H9 (cell line): ENCODE results near the gene PARD3. TPM values are rescaled to one million over a fixed set of nuclear protein-coding genes. Genes with fewer than 3 reads are reported as not detected.
A peak's percentile ranks its signal among the peaks of the same experiment; 100 is the strongest.

Experiments
- DNase-seq: peaks from one replicate; pipeline ENCODE4 v3.0.0-alpha.2; 2017
- H2AFZ ChIP-seq: one replicate; pipeline ENCODE4 v1.6.1; 2013; ENCODE audit warnings: mild to moderate bottlenecking, low read length, control low read depth, moderate library complexity
- H2AK5ac ChIP-seq: 2 replicates; pipeline ENCODE4 v1.6.1; 2013; ENCODE audit warnings: low read length, control low read depth, mixed read lengths; ENCODE audit not compliant: insufficient read length
- H2BK120ac ChIP-seq: one replicate; pipeline ENCODE4 v1.6.1; 2013; ENCODE audit warnings: low read depth, mild to moderate bottlenecking, low read length, control low read depth, inconsistent platforms; ENCODE audit not compliant: poor library complexity, severe bottlenecking
- H2BK12ac ChIP-seq: 2 replicates; pipeline ENCODE4 v1.6.1; 2013; ENCODE audit warnings: low read length, control low read depth, mixed read lengths, low read depth; ENCODE audit not compliant: insufficient read length
- H2BK15ac ChIP-seq: 2 replicates; pipeline ENCODE4 v1.6.1; 2013; ENCODE audit warnings: low read depth, low read length, control low read depth
- H2BK20ac ChIP-seq: one replicate; pipeline ENCODE4 v1.6.1; 2013; ENCODE audit warnings: low read depth, mild to moderate bottlenecking, low read length, control low read depth, inconsistent platforms; ENCODE audit not compliant: poor library complexity, severe bottlenecking
- H2BK5ac ChIP-seq: 2 replicates; pipeline ENCODE4 v1.6.1; 2013; ENCODE audit warnings: low read length, control low read depth, mixed read lengths; ENCODE audit not compliant: insufficient read length
- H3K14ac ChIP-seq: 2 replicates; pipeline ENCODE4 v1.6.1; 2013; ENCODE audit warnings: low read length, control low read depth; ENCODE audit not compliant: insufficient read depth
- H3K18ac ChIP-seq: 2 replicates; pipeline ENCODE4 v1.6.1; 2013; ENCODE audit warnings: low read depth, mild to moderate bottlenecking, mixed read lengths, low read length, control low read depth; ENCODE audit not compliant: insufficient read length
- H3K23ac ChIP-seq: 2 replicates; pipeline ENCODE4 v1.6.1; 2013; ENCODE audit warnings: low read length, control low read depth, mixed read lengths, low read depth; ENCODE audit not compliant: insufficient read length
- H3K23me2 ChIP-seq: 2 replicates; pipeline ENCODE4 v1.6.1; 2013; ENCODE audit warnings: low read depth, mild to moderate bottlenecking, mixed read lengths, low read length, control low read depth; ENCODE audit not compliant: insufficient read length, poor library complexity, severe bottlenecking
- H3K27ac ChIP-seq: 2 replicates; pipeline ENCODE4 v1.5.1; 2013; ENCODE audit warnings: low read length, control low read depth, mixed read lengths, low read depth; ENCODE audit not compliant: insufficient read length
- H3K27me3 ChIP-seq: 2 replicates; pipeline ENCODE4 v1.6.1; 2013; ENCODE audit warnings: low read length, control low read depth, inconsistent platforms; ENCODE audit not compliant: insufficient read depth
- H3K4ac ChIP-seq: 2 replicates; pipeline ENCODE4 v1.6.1; 2013; ENCODE audit warnings: low read depth, mild to moderate bottlenecking, control low read depth, inconsistent platforms, low read length, moderate library complexity
- H3K4me1 ChIP-seq: 2 replicates; pipeline ENCODE4 v1.6.1; 2013; ENCODE audit warnings: low read length, control low read depth, inconsistent platforms; ENCODE audit not compliant: insufficient read depth
- H3K4me2 ChIP-seq: 2 replicates; pipeline ENCODE4 v1.6.1; 2013; ENCODE audit warnings: low read length, control low read depth, mixed read lengths; ENCODE audit not compliant: insufficient read length, insufficient read depth
- H3K56ac ChIP-seq: 2 replicates; pipeline ENCODE4 v1.6.1; 2013; ENCODE audit warnings: low read depth, mild to moderate bottlenecking, mixed read lengths, low read length, control low read depth; ENCODE audit not compliant: insufficient read length
- H3K79me1 ChIP-seq: 2 replicates; pipeline ENCODE4 v1.6.1; 2013; ENCODE audit warnings: low read depth, mild to moderate bottlenecking, moderate library complexity, low read length, control low read depth, inconsistent platforms; ENCODE audit not compliant: insufficient read depth, poor library complexity, severe bottlenecking
- H3K79me2 ChIP-seq: 2 replicates; pipeline ENCODE4 v1.6.1; 2013; ENCODE audit warnings: low read length, control low read depth, inconsistent platforms; ENCODE audit not compliant: insufficient read depth
- H3K9ac ChIP-seq: 2 replicates; pipeline ENCODE4 v1.6.1; 2013; ENCODE audit warnings: low read length, control low read depth, mixed read lengths; ENCODE audit not compliant: insufficient read length; ENCODE audit errors: extremely low read depth
- H3K9me3 ChIP-seq: one replicate; pipeline ENCODE4 v1.6.1; 2013; ENCODE audit warnings: low read depth, low read length, inconsistent platforms; ENCODE audit not compliant: control insufficient read depth
- H3T11ph ChIP-seq: one replicate; pipeline ENCODE4 v1.6.1; 2013; ENCODE audit warnings: mild to moderate bottlenecking, low read length, control low read depth, inconsistent platforms
- H4K20me1 ChIP-seq: one replicate; pipeline ENCODE4 v1.6.1; 2013; ENCODE audit not compliant: control insufficient read depth, insufficient read length, insufficient read depth
- H4K5ac ChIP-seq: 2 replicates; pipeline ENCODE4 v1.6.1; 2013; ENCODE audit warnings: low read depth, mild to moderate bottlenecking, mixed read lengths, low read length, control low read depth; ENCODE audit not compliant: insufficient read length
- H4K8ac ChIP-seq: replicated peaks from 2 replicates; pipeline ENCODE4 v1.6.1; 2013; ENCODE audit warnings: low read length, control low read depth, mixed read lengths, low read depth; ENCODE audit not compliant: insufficient read length
- H4K91ac ChIP-seq: 2 replicates; pipeline ENCODE4 v1.6.1; 2013; ENCODE audit warnings: low read depth, mild to moderate bottlenecking, moderate library complexity, mixed read lengths, low read length, control low read depth; ENCODE audit not compliant: insufficient read length
- H3K27ac Mint-ChIP-seq, 3 experiments: 2 replicates in 2 of 3; 3 replicates in 1 of 3; pipeline ENCODE4 v1.8.0; 2020 to 2021; ENCODE audit warnings: mixed read lengths in 3 of 3, mild to moderate bottlenecking in 1 of 3, moderate library complexity in 1 of 3
- H3K27me3 Mint-ChIP-seq: 2 replicates; pipeline ENCODE4 v1.8.0; 2021; ENCODE audit warnings: low read depth, mild to moderate bottlenecking, moderate library complexity, mixed read lengths
- H3K36me3 Mint-ChIP-seq, 3 experiments: 2 replicates in 2 of 3; 3 replicates in 1 of 3; pipeline ENCODE4 v1.8.0; 2020 to 2021; ENCODE audit warnings: low read depth in 3 of 3, mixed read lengths in 3 of 3; ENCODE audit not compliant: insufficient read depth in 1 of 3
- H3K4me1 Mint-ChIP-seq, 2 experiments: 2 replicates each; pipeline ENCODE4 v1.8.0; 2020; ENCODE audit warnings: mixed read lengths in 2 of 2
- H3K4me3 Mint-ChIP-seq, 2 experiments: 2 replicates in 1 of 2; 3 replicates in 1 of 2; pipeline ENCODE4 v1.8.0; 2020 to 2021; ENCODE audit warnings: mild to moderate bottlenecking in 2 of 2, mixed read lengths in 2 of 2, moderate library complexity in 1 of 2
- H3K9me3 Mint-ChIP-seq, 2 experiments: 2 replicates in 1 of 2; 3 replicates in 1 of 2; pipeline ENCODE4 v1.8.0; 2020; ENCODE audit warnings: mild to moderate bottlenecking in 2 of 2, mixed read lengths in 2 of 2, moderate library complexity in 1 of 2
- WGBS: extraction: QIAGEN DNeasy Blood & Tissue Kit; methylation state at CpG from one replicate; pipeline ENCODE4 v1.1.7; 2013; ENCODE audit warnings: missing lambda C conversion rate, low lambda C conversion rate, mixed read lengths; ENCODE audit not compliant: insufficient read length; ENCODE audit errors: extremely low coverage; 5-methylcytosine and 5-hydroxymethylcytosine counted together
- total RNA-seq: library from RNA; stranded (reverse); gene quantifications from 2 replicates; pipeline ENCODE4 v1.2.1, GENCODE V29; 2021
- TF ChIP-seq, protein P1 (sequence below): fragments of 200-600 bp; sonication (generic); conservative IDR thresholded peaks from 3 replicates; pipeline ENCODE4 v1.8.0; 2021; ENCODE audit warnings: antibody characterized with exemption, mild to moderate bottlenecking

The PARD3 gene
- total RNA-seq, 1 experiment from 2014 or later: 44.7 TPM

GRCh38 chr10:34200355-34200901, 614.7 kb downstream of the PARD3 start:
- Histone ChIP-seq H2BK15ac (no peak overlapping the region), H2AFZ (no peak overlapping the region), H3K79me1 (no peaks in the 10 kb centered on the region), H3K23me2 (no peaks in the 10 kb centered on the region), H3K18ac (no peak overlapping the region), H2BK12ac (no peak overlapping the region), H4K20me1 (no peaks in the 10 kb centered on the region), H3K79me2 (no peaks in the 10 kb centered on the region), H3K4me2 (no peak overlapping the region), H3K27ac (peak overlapping the region; percentile 28), H2BK5ac (no peak overlapping the region), H3K27me3 (no peaks in the 10 kb centered on the region), H3K4ac (no peak overlapping the region), H2BK120ac (no peak overlapping the region), H4K5ac (no peak overlapping the region), H2AK5ac (no peak overlapping the region), H3K56ac (no peak overlapping the region), H3K9me3 (no peaks in the 10 kb centered on the region), H3K9ac (no peak overlapping the region), H2BK20ac (no peak overlapping the region), H3T11ph (no peak overlapping the region), H4K91ac (no peak overlapping the region), H3K4me1 (no peaks in the 10 kb centered on the region; the same call in 1 of the 2 replicates), H3K23ac (no peak overlapping the region), H4K8ac (no peak overlapping the region), H3K14ac (no peak overlapping the region)
- H3K36me3 Mint-ChIP-seq: 0 out of 7 replicates have a peak, but pooled peaks cover 0 to 4% (median 3%) of the 10 kb centered on the region in 3 experiments
- no peak for DNase-seq
- WGBS: no CpG with 5 or more reads among the region's 4 CpGs
- TF ChIP-seq, protein P1, sequence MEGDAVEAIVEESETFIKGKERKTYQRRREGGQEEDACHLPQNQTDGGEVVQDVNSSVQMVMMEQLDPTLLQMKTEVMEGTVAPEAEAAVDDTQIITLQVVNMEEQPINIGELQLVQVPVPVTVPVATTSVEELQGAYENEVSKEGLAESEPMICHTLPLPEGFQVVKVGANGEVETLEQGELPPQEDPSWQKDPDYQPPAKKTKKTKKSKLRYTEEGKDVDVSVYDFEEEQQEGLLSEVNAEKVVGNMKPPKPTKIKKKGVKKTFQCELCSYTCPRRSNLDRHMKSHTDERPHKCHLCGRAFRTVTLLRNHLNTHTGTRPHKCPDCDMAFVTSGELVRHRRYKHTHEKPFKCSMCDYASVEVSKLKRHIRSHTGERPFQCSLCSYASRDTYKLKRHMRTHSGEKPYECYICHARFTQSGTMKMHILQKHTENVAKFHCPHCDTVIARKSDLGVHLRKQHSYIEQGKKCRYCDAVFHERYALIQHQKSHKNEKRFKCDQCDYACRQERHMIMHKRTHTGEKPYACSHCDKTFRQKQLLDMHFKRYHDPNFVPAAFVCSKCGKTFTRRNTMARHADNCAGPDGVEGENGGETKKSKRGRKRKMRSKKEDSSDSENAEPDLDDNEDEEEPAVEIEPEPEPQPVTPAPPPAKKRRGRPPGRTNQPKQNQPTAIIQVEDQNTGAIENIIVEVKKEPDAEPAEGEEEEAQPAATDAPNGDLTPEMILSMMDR: no peak
- no peaks in the 10 kb centered on the region; a peak in 1 of 5 replicates for H3K9me3 Mint-ChIP-seq
- peaks cover 14 to 15% of the 10 kb centered on the region in 2 experiments for H3K4me1 Mint-ChIP-seq
- H3K27ac Mint-ChIP-seq: no peak overlapping the region
- H3K4me3 Mint-ChIP-seq: no peak overlapping the region
- H3K27me3 Mint-ChIP-seq: no peaks in the 10 kb centered on the region
